ENCODE measurements around the gene POMT1.

The POMT1 gene

GRCh38 chr9:131485206-131485605 lies 17.5 kb upstream of the POMT1 start:
- Histone ChIP-seq H3K4me2 (ENCODE audit: low read depth, low read length) (no peak overlapping the region), H3K36me3 (replicated peaks; ENCODE audit: insufficient read depth, low read length) (peaks cover 6% of the 10 kb centered on the region; the same call in 1 of the 2 replicates), H3F3A (ENCODE audit: insufficient read depth, low read length) (peaks cover 15% of the 10 kb centered on the region), H4K20me1 (ENCODE audit: insufficient read depth, low read length) (no peaks in the 10 kb centered on the region), H3K79me2 (ENCODE audit: low read length) (peaks cover 80% of the 10 kb centered on the region), H3K27ac (ENCODE audit: low read length) (peak overlapping the region; percentile 61; the same call in 1 of the 2 replicates), H3K4me1 (ENCODE audit: low read length) (peaks cover 21% of the 10 kb centered on the region), H3K9ac (ENCODE audit: low read length) (peak overlapping the region; percentile 5; the same call in 1 of the 2 replicates), H2AFZ (ENCODE audit: low read length) (no peak overlapping the region), H3K9me2 (replicated peaks; ENCODE audit: insufficient read depth, low read length) (no peaks in the 10 kb centered on the region), H3K4me3 (ENCODE audit: low read length) (no peak overlapping the region), H3K9me3 (replicated peaks; ENCODE audit: insufficient read depth, low read length) (no peaks in the 10 kb centered on the region), H3K27me3 (replicated peaks; ENCODE audit: insufficient read depth, low read length) (no peaks in the 10 kb centered on the region)
- no peak for TF ChIP-seq EZH2phosphoT487 (IDR thresholded peaks at IDR 0.05; ENCODE audit: low read length)
- TF ChIP-seq EZH2 (optimal IDR thresholded peaks at IDR 0.05; ENCODE audit: low read depth, low read length): no peak
- TF ChIP-seq CTCF (IDR thresholded peaks at IDR 0.05; ENCODE audit: low read length): no peak
- no peak for DNase-seq

- no peaks in the 10 kb centered on the region for H3K9me3 ChIP-seq (replicated peaks; ENCODE audit: insufficient read depth, low read length)
- H3K27me3 ChIP-seq (replicated peaks; ENCODE audit: insufficient read depth, low read length): no peaks in the 10 kb centered on the region
- H3K27ac ChIP-seq (ENCODE audit: low read length): peak overlapping the region; percentile 61
- H3F3A ChIP-seq (ENCODE audit: insufficient read depth, low read length): peaks cover 15% of the 10 kb centered on the region
- H2AFZ ChIP-seq (ENCODE audit: low read length): no peak overlapping the region
- H3K36me3 ChIP-seq (replicated peaks; ENCODE audit: insufficient read depth, low read length): peaks cover 9% of the 10 kb centered on the region; the same call in 1 of the 2 replicates
- peak overlapping the region; percentile 26; the same call in 1 of the 2 replicates for H3K9ac ChIP-seq (ENCODE audit: low read length)
- H4K20me1 ChIP-seq (ENCODE audit: insufficient read depth, low read length): no peaks in the 10 kb centered on the region
- no peak for TF ChIP-seq EZH2phosphoT487 (IDR thresholded peaks at IDR 0.05; ENCODE audit: low read length)
- TF ChIP-seq EZH2 (optimal IDR thresholded peaks at IDR 0.05; ENCODE audit: low read depth, low read length): no peak
- TF ChIP-seq CTCF (IDR thresholded peaks at IDR 0.05; ENCODE audit: low read length): peak; percentile 15
- H3K4me3 ChIP-seq (ENCODE audit: low read length): no peak overlapping the region
- H3K4me2 ChIP-seq (ENCODE audit: low read depth, low read length): no peak overlapping the region
- DNase-seq: peak; percentile 86
- H3K9me2 ChIP-seq (replicated peaks; ENCODE audit: insufficient read depth, low read length): no peaks in the 10 kb centered on the region
- H3K4me1 ChIP-seq (ENCODE audit: low read length): peaks cover 20% of the 10 kb centered on the region; the same call in 1 of the 2 replicates
- peaks cover 83% of the 10 kb centered on the region for H3K79me2 ChIP-seq (ENCODE audit: low read length)
These were observed 16.8 kb upstream of the POMT1 start for GRCh38 chr9:131485728-131486422.

- H3K4me2 ChIP-seq (ENCODE audit: low read depth, low read length): no peak overlapping the region
- no peaks in the 10 kb centered on the region for H4K20me1 ChIP-seq (ENCODE audit: insufficient read depth, low read length)
- peaks cover 20% of the 10 kb centered on the region; the same call in 1 of the 2 replicates for H3K4me1 ChIP-seq (ENCODE audit: low read length)
- H3K4me3 ChIP-seq (ENCODE audit: low read length): no peak overlapping the region
- no peak overlapping the region for H2AFZ ChIP-seq (ENCODE audit: low read length)
- no peak overlapping the region for H3K9ac ChIP-seq (ENCODE audit: low read length)
- TF ChIP-seq EZH2phosphoT487 (IDR thresholded peaks at IDR 0.05; ENCODE audit: low read length) (no peak), CTCF (IDR thresholded peaks at IDR 0.05; ENCODE audit: low read length) (no peak), EZH2 (optimal IDR thresholded peaks at IDR 0.05; ENCODE audit: low read depth, low read length) (no peak)
- H3K9me3 ChIP-seq (replicated peaks; ENCODE audit: insufficient read depth, low read length): no peaks in the 10 kb centered on the region
- no peak for DNase-seq
- no peak overlapping the region for H3K27ac ChIP-seq (ENCODE audit: low read length)
- peaks cover 15% of the 10 kb centered on the region; the same call in 1 of the 2 replicates for H3K36me3 ChIP-seq (replicated peaks; ENCODE audit: insufficient read depth, low read length)
- no peaks in the 10 kb centered on the region for H3K9me2 ChIP-seq (replicated peaks; ENCODE audit: insufficient read depth, low read length)
- no peaks in the 10 kb centered on the region for H3K27me3 ChIP-seq (replicated peaks; ENCODE audit: insufficient read depth, low read length)
- peaks cover 87% of the 10 kb centered on the region for H3K79me2 ChIP-seq (ENCODE audit: low read length)
- H3F3A ChIP-seq (ENCODE audit: insufficient read depth, low read length): peaks cover 15% of the 10 kb centered on the region
These were observed 15.7 kb upstream of the POMT1 start for GRCh38 chr9:131487001-131487400.
